ENCODE results near the gene TMEM150C.

TMEM150C gene

GRCh38 chr4:82501154-82501442, 60.7 kb downstream of the TMEM150C start:
- H3K4me3 ChIP-seq (ENCODE audit: low read length): no peak overlapping the region
- no peak for DNase-seq (ENCODE audit: low read depth)
- TF ChIP-seq CTCF (IDR thresholded peaks at IDR 0.05; ENCODE audit: insufficient read depth, low read depth, low read length, missing control alignments): no peak

GRCh38 chr4:82500435-82501153, 61.2 kb downstream of the TMEM150C start:
- peak; percentile 35 for DNase-seq (ENCODE audit: low read depth)
- H3K4me3 ChIP-seq (ENCODE audit: low read length): no peak overlapping the region
- TF ChIP-seq CTCF (IDR thresholded peaks at IDR 0.05; ENCODE audit: insufficient read depth, low read depth, low read length, missing control alignments): no peak

- H3K4me3 ChIP-seq (ENCODE audit: low read length): no peak overlapping the region
- TF ChIP-seq CTCF (IDR thresholded peaks at IDR 0.05; ENCODE audit: insufficient read depth, low read depth, low read length, missing control alignments): no peak
- DNase-seq (ENCODE audit: low read depth): no peak
These were observed 61.9 kb downstream of the TMEM150C start for GRCh38 chr4:82499738-82500434.

- DNase-seq (ENCODE audit: low read depth): no peak
- no peak overlapping the region for H3K4me3 ChIP-seq (ENCODE audit: low read length)
- no peak for TF ChIP-seq CTCF (IDR thresholded peaks at IDR 0.05; ENCODE audit: insufficient read depth, low read depth, low read length, missing control alignments)
These were observed 65.4 kb downstream of the TMEM150C start for GRCh38 chr4:82496349-82496748.

- no peak overlapping the region for H3K4me3 ChIP-seq (ENCODE audit: low read length)
- no peak for TF ChIP-seq CTCF (IDR thresholded peaks at IDR 0.05; ENCODE audit: insufficient read depth, low read depth, low read length, missing control alignments)
- no peak for DNase-seq (ENCODE audit: low read depth)
These were observed 66.1 kb downstream of the TMEM150C start for GRCh38 chr4:82495666-82496065.

GRCh38 chr4:82493721-82494425, 67.9 kb downstream of the TMEM150C start:
- no peak for DNase-seq (ENCODE audit: low read depth)
- no peak for TF ChIP-seq CTCF (IDR thresholded peaks at IDR 0.05; ENCODE audit: insufficient read depth, low read depth, low read length, missing control alignments)
- H3K4me3 ChIP-seq (ENCODE audit: low read length): no peak overlapping the region

All from epithelial cell of esophagus (primary cell).